SK-N-SH treated with all-trans-retinoic acid at 6 μM for 48 hours (cell line): ENCODE data around the gene ATP6V1F.

Experiments used
- ARNTL ChIP-seq: fragments of 450-650 bp; formaldehyde crosslinking; IDR thresholded peaks from 2 replicates; pipeline ENCODE4 v1.5.0; 2020; ENCODE audit warnings: low read depth, mild to moderate bottlenecking, moderate library complexity, borderline replicate concordance
- RARB ChIP-seq: fragments of 250-450 bp; sonication (Bioruptor Pico); IDR thresholded peaks from 2 replicates; pipeline ENCODE4 v1.8.0; 2021; ENCODE audit warnings: mild to moderate bottlenecking, moderate library complexity
- TOX ChIP-seq: fragments of 250-450 bp; sonication (Bioruptor Pico); IDR thresholded peaks from 2 replicates; pipeline ENCODE4 v1.8.0; 2021; ENCODE audit warnings: mild to moderate bottlenecking, moderate library complexity, borderline replicate concordance
- ZC3H10 ChIP-seq: fragments of 250-450 bp; sonication (Bioruptor Pico); IDR thresholded peaks from 2 replicates; pipeline ENCODE4 v1.5.1; 2021; ENCODE audit warnings: mild to moderate bottlenecking, moderate library complexity
- ZFP3 ChIP-seq: fragments of 250-450 bp; sonication (Bioruptor Pico); IDR thresholded peaks from 2 replicates; pipeline ENCODE4 v1.5.0; 2020; ENCODE audit warnings: mild to moderate bottlenecking, moderate library complexity
- ZFP30 ChIP-seq: fragments of 450-650 bp; formaldehyde crosslinking; IDR thresholded peaks from 2 replicates; pipeline ENCODE4 v1.5.0; 2022; ENCODE audit warnings: mild to moderate bottlenecking, moderate library complexity
- ZNF565 ChIP-seq: fragments of 450-650 bp; formaldehyde crosslinking; conservative IDR thresholded peaks from 2 replicates; pipeline ENCODE4 v1.5.0; 2020; ENCODE audit warnings: low read depth, mild to moderate bottlenecking, moderate library complexity
- TF ChIP-seq, protein P1 (sequence below): fragments of 250-450 bp; sonication (Bioruptor Pico); IDR thresholded peaks from 2 replicates; pipeline ENCODE4 v1.8.0; 2020; ENCODE audit warnings: mild to moderate bottlenecking, moderate library complexity, borderline replicate concordance
- TF ChIP-seq, protein P2 (sequence below): fragments of 250-450 bp; sonication (Bioruptor Pico); IDR thresholded peaks from 2 replicates; pipeline ENCODE4 v1.5.0; 2020; ENCODE audit warnings: mild to moderate bottlenecking, moderate library complexity

DNA sequence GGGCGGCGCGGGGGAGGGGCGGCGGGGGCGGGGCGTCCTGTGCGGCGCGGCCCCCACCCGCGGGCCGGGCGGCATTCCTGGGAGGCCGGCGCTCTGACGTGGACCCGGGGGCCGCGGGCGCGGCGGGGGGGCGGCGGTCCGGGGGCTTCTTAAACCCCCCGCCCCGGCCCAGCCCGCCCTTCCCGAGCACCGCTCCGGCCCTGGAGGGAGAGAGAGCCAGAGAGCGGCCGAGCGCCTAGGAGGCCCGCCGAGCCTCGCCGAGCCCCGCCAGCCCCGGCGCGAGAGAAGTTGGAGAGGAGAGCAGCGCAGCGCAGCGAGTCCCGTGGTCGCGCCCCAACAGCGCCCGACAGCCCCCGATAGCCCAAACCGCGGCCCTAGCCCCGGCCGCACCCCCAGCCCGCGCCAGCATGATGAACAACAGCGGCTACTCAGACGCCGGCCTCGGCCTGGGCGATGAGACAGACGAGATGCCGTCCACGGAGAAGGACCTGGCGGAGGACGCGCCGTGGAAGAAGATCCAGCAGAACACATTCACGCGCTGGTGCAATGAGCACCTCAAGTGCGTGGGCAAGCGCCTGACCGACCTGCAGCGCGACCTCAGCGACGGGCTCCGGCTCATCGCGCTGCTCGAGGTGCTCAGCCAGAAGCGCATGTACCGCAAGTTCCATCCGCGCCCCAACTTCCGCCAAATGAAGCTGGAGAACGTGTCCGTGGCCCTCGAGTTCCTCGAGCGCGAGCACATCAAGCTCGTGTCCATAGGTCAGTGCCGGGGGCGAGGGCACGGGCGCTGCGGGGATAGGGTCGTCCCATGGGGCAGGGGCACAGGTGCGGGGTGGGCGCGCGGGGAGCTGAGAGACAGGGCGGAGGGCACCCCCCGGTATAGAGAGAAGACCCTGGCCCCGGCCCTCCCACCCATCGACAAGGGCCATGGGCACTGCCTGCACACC lies 32.2 kb upstream of the ATP6V1F start, which contains the start of gene FLNC:
- TF ChIP-seq ZNF565 (CRISPR knock-in tag), result no peak
- no peak for TF ChIP-seq ZFP3
- TF ChIP-seq TOX, result no peak
- TF ChIP-seq, protein P1, sequence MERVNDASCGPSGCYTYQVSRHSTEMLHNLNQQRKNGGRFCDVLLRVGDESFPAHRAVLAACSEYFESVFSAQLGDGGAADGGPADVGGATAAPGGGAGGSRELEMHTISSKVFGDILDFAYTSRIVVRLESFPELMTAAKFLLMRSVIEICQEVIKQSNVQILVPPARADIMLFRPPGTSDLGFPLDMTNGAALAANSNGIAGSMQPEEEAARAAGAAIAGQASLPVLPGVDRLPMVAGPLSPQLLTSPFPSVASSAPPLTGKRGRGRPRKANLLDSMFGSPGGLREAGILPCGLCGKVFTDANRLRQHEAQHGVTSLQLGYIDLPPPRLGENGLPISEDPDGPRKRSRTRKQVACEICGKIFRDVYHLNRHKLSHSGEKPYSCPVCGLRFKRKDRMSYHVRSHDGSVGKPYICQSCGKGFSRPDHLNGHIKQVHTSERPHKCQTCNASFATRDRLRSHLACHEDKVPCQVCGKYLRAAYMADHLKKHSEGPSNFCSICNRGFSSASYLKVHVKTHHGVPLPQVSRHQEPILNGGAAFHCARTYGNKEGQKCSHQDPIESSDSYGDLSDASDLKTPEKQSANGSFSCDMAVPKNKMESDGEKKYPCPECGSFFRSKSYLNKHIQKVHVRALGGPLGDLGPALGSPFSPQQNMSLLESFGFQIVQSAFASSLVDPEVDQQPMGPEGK (CRISPR knock-in tag), result no peak
- TF ChIP-seq ZC3H10 (CRISPR knock-in tag), result no peak
- TF ChIP-seq, protein P2, sequence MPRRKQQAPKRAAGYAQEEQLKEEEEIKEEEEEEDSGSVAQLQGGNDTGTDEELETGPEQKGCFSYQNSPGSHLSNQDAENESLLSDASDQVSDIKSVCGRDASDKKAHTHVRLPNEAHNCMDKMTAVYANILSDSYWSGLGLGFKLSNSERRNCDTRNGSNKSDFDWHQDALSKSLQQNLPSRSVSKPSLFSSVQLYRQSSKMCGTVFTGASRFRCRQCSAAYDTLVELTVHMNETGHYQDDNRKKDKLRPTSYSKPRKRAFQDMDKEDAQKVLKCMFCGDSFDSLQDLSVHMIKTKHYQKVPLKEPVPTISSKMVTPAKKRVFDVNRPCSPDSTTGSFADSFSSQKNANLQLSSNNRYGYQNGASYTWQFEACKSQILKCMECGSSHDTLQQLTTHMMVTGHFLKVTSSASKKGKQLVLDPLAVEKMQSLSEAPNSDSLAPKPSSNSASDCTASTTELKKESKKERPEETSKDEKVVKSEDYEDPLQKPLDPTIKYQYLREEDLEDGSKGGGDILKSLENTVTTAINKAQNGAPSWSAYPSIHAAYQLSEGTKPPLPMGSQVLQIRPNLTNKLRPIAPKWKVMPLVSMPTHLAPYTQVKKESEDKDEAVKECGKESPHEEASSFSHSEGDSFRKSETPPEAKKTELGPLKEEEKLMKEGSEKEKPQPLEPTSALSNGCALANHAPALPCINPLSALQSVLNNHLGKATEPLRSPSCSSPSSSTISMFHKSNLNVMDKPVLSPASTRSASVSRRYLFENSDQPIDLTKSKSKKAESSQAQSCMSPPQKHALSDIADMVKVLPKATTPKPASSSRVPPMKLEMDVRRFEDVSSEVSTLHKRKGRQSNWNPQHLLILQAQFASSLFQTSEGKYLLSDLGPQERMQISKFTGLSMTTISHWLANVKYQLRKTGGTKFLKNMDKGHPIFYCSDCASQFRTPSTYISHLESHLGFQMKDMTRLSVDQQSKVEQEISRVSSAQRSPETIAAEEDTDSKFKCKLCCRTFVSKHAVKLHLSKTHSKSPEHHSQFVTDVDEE (CRISPR knock-in tag), result no peak
- no peak for TF ChIP-seq ARNTL (CRISPR knock-in tag)
- TF ChIP-seq RARB (CRISPR knock-in tag), result no peak
- no peak for TF ChIP-seq ZFP30 (CRISPR knock-in tag)
